Stimulated activated CD4-positive, alpha-beta T cell treated with anti-CD3 and anti-CD28 coated beads, Interleukin-1b, Interleukin-23, amount 100 ng/mL, for 1 hour (primary cell): ENCODE results near the gene VWDE.

ENCODE experiments used
- DNase-seq, 2 donors: peaks; one replicate each; pipeline ENCODE4 v3.0.0-alpha.2; 2020; ENCODE audit warnings: low read depth in 2 of 2

VWDE gene

DNA sequence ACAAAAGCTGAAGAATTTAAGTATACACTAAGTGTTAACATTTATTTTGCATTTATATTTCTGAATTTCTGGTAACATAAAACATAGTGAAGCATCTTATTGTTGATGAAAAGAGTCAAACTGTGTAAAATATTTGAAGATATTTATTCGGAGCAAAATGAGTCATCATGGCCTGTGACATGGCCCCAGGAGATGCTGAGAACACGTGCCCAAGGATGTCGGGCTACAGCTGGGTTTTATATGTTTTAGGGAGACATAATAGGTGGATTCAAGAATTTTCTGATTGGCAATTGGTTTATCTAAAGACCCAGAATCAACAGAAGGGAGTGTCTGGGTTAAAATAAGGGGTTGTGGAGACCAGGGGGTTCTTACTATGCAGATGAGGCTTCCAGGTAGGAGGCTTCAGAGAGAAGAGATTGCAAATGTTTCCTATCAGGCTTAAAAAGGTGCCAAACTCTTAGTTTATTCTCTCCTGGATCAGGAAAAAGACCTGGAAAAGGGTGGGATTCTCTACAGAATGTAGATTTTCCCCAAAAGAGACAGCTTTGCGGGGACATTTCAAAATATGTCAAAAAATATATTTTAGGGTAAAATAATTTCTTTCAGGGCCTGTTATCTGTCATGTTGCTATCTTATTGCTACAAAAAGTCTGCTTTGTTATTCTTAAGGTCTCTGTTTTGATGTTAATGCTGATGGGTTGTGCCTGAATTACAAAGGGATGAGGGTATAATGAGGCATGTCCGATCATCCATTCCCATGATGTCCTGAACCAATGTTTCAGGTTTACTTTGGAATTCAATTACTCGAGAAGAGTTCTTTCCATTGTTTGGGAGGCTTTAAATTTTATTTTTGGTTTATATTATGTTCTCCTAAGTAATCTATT is 74.5 kb downstream of the VWDE start:
- no peak for DNase-seq

GRCh38 chr7:12327922-12328321 is 75.7 kb downstream of the VWDE start:
- no peak for DNase-seq

GRCh38 chr7:12325646-12326045 is 78.0 kb downstream of the VWDE start:
- no peak for DNase-seq

DNA sequence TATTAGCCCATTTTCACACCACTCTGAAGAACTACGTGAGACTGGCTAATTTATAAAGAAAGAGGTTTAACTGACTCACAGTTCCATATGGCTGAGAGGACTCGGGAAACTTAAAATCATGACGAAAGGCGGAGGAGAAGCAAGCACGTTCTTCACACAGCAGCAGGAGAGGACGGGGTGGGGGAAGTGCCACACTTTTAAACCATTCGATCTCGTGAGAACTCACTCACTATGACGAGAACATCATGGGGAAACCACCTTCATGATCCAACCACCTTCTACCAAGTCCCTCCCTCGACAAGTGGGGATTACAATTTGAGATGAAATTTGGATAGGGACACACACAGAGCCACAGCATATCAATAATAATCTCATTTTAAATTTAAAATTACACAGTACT is 80.2 kb downstream of the VWDE start:
- no peak for DNase-seq

GRCh38 chr7:12322903-12323300 is 80.8 kb downstream of the VWDE start:
- DNase-seq: no peak

DNA sequence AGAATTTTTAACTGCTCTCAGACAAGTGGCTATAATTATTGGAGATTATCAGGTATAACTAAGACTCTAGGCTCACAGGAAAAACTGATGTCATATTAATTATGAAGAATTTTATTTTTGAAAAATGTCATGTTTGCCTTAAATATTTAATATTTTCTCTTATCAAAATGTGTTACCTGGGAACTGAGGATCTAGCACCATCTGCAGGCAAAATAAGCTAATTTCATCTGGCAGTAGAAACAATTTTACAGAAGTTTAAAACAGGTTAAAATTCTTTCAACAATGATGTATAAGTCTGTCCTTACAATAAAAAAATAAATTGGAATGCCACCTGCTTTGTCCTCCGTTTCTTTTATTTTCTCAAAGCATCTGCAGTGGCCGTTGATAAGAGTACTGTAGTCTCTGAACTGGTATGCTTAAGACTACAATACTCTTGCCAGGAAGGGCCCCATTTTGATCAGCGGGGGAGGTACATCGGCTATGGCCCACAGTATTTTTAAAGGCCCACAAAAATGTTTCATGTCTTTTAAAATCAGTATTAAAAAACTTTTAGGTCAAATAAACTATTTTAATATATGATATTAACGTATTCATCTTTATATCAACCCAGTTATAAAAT is 81.3 kb downstream of the VWDE start:
- no peak for DNase-seq

DNA sequence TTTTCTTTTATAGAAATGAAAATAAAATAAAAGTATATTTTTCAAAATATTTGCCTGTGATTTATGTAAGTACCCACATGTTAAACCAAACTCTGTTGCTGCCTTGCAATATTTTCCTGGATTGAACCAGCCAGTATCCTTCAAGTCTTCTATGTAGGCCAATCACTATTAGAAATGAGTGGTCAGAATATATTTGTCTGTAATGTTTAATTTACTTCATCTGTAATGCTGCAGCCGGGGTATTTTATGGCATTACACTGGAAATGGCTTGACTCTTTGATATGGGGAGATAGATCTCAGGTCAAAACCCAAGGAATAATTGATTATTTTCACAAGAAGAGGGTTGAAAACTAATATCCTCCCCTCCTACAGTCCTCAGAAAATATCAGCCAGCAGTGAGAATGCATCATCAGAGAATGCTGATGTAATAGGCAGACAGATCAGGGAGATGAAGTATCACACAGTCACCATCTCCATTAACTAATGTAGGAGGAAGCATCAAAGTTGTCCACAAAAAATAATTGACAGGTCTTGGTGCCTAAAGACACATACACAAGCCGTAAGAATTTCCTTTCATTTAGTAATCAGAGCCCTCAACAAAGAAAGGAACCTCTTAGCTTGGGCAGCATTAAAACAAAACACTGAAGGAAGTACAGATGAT is 82.5 kb downstream of the VWDE start:
- no peak for DNase-seq

- DNase-seq: no peak
Measured at GRCh38 chr7:12320241-12320986, 83.3 kb downstream of the VWDE start.

- DNase-seq: no peak
Measured at GRCh38 chr7:12317675-12318074, 86.0 kb downstream of the VWDE start.

- DNase-seq: no peak
Measured at GRCh38 chr7:12316925-12317324, 86.7 kb downstream of the VWDE start.

DNA sequence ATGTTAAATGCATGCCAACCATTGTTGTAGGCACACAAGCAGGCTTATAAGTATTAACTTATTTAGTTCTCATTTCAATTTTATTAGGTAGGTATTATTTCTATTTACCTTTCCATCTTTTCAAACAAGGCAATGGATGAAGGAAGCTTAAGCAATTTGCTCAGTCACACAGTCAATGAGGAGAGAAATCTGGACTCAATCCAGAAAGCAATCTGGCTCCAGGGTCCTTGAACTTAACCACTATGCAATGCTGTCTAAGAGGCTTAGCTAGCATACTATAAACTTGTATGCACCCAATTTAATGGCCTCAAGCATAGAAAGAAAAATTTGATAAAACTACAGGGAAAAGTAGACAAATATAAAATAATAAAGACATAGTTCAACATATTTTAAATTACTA is 88.6 kb downstream of the VWDE start:
- no peak for DNase-seq

GRCh38 chr7:12314199-12314598 is 89.5 kb downstream of the VWDE start:
- no peak for DNase-seq

DNA sequence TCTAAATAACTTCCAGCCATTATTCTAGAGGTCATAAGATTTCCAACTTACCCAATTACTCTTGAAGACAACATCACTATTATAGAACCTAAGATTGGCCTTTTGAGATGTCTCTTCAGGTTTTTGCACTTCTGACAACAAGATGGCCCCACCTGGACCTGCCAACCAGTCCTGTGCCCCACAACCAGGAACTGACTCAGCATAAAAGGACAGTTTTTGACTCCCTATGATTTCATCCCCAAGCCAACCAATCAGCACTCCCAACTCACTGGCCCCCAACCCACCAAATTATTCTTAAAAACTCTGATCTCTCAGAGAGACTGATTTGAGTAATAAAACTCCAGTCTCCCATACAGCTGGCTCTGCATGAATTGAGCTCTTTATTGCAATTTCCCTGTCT is 98.2 kb downstream of the VWDE start:
- no peak for DNase-seq

- no peak for DNase-seq
Measured at GRCh38 chr7:12303495-12303894, 100.2 kb downstream of the VWDE start.

GRCh38 chr7:12303062-12303461 is 100.6 kb downstream of the VWDE start:
- DNase-seq: no peak

- DNase-seq: no peak
Measured at GRCh38 chr7:12300415-12300814, 103.2 kb downstream of the VWDE start.

DNA sequence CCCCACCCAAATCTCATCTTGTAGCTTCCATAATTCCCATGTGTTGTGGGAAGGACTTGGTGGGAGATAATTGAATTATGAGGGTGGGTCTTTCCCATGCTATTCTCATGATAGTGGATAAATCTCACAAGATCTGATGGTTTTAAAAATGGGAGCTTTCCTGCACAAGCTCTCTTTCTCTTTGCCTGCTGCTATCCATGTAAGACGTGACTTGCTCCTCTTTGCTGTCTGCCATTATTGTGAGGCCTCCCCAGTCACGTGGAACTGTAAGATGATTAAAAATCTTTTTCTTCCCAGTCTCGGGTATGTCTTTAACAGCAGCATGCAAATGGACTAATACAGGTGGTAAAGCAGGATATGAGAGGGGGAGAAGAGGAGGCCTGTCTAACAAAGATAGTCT is 104.3 kb downstream of the VWDE start:
- DNase-seq: no peak

DNA sequence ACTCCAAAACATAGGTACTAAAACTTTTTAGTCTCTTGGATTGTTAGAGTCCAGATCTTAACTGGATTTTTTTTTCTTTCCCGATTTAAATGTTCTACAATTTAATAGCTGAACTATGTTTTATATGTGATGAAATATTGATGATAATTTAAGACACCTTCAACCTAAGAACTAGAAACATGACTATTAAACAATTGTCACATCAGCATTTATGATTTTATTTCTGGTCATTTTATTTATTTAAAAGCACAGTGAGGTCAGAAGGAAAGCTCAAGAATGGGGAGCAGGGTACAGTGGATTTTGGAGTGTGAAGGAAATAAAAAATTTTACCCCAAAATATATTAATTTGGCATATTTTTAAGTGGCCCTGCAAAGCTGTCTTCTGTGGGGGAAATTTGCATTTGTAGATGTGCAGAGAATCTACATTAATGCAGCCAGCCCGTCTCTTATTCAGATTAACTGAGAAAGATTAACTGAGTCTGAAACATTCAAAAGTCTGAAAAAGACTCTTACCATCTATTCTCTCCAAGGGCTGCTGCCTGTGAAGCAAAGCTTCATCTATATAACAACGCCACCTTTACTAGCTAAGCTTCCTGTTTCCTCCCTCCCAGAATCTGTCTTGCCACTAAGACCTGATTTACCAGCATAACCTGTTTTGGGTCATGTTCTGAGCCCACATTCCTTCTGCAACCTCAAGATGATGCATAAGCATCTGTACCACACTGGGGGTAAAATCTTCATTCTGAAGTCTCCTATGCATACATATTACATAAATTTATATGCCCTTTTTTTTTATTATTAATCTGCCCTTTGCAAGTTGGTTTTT is 106.2 kb downstream of the VWDE start:
- DNase-seq: no peak

DNA sequence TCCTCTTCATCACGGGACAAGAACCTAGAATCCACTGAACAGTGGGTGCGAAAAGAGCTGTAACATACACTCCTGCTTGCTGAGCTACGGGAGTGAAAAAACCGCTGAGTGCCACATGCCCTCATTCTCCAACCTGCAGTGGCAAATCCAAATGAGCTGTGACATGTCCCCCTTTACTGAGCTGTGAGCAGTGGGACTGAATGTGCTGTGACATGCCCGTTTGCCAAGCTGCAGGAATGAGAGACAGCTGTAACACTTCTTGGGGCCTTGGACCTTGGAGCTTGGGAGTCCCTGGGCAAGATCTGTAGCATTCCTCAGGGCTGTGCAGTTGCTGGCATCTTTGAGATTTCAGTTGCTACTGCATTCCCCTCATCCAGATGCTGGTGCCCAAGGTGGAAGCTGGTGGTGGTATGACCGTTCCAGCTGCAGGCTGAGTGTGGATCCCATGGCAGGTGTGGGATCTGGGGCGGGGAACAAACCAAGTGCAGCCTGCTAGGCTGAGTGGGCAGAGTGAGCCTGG is 107.6 kb downstream of the VWDE start:
- DNase-seq: no peak

DNA sequence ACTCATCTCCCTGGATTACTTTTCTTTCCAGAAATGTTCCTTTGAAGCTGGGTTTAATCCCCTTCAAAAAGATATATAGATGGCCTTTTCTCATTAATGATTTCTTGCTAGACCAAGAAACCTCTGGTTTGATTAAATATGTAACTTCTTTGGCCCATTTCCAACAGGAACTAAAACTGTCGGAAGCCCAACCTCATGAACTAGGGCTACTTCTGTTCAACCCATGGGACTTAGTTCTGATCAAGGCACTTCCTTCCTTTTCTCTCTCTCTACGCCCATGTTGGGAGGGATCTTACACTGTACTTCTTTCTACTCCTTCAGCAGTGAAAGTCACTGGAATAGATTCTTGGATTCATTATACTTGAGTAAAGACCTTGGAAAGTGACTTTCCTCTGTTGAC is 109.0 kb downstream of the VWDE start:
- no peak for DNase-seq

GRCh38 chr7:12291870-12292269 is 111.8 kb downstream of the VWDE start:
- DNase-seq: no peak
